ENCODE results near the gene SRGN. TPM values are rescaled to one million over a fixed set of nuclear protein-coding genes. Genes with fewer than 3 reads are reported as not detected.
"Not testable (repeated sequence)": the region's sequence is repeated elsewhere in the genome, so short reads cannot be mapped to it uniquely, and the experiment has no call there.

SRGN gene
- total RNA-seq, 1 donor: 127 TPM

DNA sequence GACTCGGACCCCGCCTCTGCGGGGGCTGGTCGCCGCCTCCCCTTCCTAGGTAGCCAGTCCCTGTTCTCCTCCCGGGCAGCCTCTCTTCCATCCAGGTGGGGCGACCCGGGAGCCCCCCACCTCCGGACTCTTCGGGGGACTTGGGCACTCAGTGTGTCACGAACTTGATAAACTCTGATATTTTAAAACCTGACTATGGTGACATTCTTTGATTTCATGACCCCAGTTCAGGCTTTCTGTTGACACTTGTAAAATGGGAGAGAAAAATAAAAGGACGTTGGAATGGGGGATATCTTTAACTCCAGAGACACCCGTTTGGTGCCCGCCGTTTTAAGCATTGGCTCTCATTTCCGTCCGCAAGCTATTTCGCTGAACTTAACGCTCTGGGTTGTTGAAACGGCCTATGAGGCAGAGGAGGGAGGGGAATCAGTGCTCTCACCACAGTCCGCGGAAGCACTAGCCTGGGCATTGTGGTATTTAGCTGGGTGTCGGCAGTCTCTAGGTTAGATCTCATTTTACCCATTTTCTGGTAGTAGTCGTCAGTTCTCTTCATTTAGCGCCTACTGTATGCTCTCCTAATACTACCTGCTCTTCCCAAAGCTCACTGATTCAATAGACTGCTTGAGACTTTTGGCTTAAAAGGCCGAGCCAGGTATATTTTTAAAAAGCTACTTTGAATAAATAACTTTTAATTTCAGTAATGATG, 36.8 kb downstream of the SRGN start:
- H3K4me3 ChIP-seq (ENCODE audit: low read depth, low read length): peak overlapping the region; percentile 86
- TF ChIP-seq, protein P1, sequence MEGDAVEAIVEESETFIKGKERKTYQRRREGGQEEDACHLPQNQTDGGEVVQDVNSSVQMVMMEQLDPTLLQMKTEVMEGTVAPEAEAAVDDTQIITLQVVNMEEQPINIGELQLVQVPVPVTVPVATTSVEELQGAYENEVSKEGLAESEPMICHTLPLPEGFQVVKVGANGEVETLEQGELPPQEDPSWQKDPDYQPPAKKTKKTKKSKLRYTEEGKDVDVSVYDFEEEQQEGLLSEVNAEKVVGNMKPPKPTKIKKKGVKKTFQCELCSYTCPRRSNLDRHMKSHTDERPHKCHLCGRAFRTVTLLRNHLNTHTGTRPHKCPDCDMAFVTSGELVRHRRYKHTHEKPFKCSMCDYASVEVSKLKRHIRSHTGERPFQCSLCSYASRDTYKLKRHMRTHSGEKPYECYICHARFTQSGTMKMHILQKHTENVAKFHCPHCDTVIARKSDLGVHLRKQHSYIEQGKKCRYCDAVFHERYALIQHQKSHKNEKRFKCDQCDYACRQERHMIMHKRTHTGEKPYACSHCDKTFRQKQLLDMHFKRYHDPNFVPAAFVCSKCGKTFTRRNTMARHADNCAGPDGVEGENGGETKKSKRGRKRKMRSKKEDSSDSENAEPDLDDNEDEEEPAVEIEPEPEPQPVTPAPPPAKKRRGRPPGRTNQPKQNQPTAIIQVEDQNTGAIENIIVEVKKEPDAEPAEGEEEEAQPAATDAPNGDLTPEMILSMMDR (IDR thresholded peaks at IDR 0.05; ENCODE audit: insufficient read depth, low read length): no peak
- peak; percentile 62 for DNase-seq (ENCODE audit: low read depth)

DNA sequence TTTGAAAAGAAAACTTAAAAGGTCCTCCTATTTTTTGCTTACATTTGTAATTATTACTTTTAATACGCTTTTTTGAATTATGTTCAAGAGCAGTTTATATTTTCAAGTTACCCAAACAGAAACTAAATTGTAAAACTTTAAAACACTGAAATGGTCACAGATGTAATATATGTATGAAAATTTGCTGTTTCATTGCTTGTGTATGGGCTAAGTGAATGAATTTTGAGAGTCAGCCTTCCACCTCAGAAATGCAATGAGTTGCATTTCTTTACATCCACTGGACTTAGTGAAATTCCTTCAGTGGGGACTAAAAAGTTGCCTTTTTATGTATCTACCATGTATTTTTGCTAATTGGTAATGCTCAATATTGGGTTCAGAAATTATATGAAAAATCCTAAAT, 37.7 kb downstream of the SRGN start:
- no peak for DNase-seq (ENCODE audit: low read depth)
- H3K4me3 ChIP-seq (ENCODE audit: low read depth, low read length): peak overlapping the region; percentile 86

GRCh38 chr10:69130251-69130650, 42.3 kb downstream of the SRGN start:
- no peak overlapping the region for H3K4me3 ChIP-seq (ENCODE audit: low read depth, low read length)
- TF ChIP-seq, protein P1 (IDR thresholded peaks at IDR 0.05; ENCODE audit: insufficient read depth, low read length): no peak
- peak; percentile 19 for DNase-seq (ENCODE audit: low read depth)

More for the DNA sequence above, 37.7 kb downstream of the SRGN start:
- TF ChIP-seq, protein P1 (IDR thresholded peaks at IDR 0.05; ENCODE audit: insufficient read depth, low read length): no peak

GRCh38 chr10:69139961-69140360, 52.1 kb downstream of the SRGN start:
- no peak for DNase-seq (ENCODE audit: low read depth)
- H3K4me3 ChIP-seq (ENCODE audit: low read depth, low read length): no peak overlapping the region
- TF ChIP-seq, protein P1 (IDR thresholded peaks at IDR 0.05; ENCODE audit: insufficient read depth, low read length): no peak

- H3K4me3 ChIP-seq (ENCODE audit: low read depth, low read length): no peak overlapping the region
- TF ChIP-seq, protein P1 (IDR thresholded peaks at IDR 0.05; ENCODE audit: insufficient read depth, low read length): no peak
- no peak for DNase-seq (ENCODE audit: low read depth)
Observed at GRCh38 chr10:69141304-69141703, 53.4 kb downstream of the SRGN start.

DNA sequence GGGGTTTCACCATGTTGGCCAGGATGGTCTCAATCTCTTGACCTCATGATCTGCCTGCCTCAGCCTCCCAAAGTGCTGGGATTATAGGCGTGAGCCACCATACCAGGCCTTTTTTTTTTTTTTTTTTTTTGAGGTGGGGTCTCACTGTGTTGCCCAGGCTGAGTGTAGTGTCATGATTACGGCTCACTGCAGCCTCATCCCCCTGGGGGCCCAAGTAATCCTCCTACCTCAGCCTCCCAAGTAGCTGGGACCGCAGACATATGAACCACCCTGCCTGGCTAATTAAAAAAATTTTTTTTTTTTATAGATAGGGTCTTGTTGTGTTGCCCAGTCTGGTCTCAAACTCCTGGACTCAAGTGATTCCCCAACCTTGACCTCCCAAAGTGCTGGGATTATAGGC, 54.2 kb downstream of the SRGN start:
- not testable (repeated sequence) for H3K4me3 ChIP-seq (ENCODE audit: low read depth, low read length); DNase-seq (ENCODE audit: low read depth)

GRCh38 chr10:69142983-69143382, 55.1 kb downstream of the SRGN start:
- TF ChIP-seq, protein P1 (IDR thresholded peaks at IDR 0.05; ENCODE audit: insufficient read depth, low read length): no peak
- no peak overlapping the region for H3K4me3 ChIP-seq (ENCODE audit: low read depth, low read length)
- no peak for DNase-seq (ENCODE audit: low read depth)
